Vagina (tissue), 2 donors: ENCODE measurements around the gene CNOT6. TPM values are rescaled to one million over a fixed set of nuclear protein-coding genes. Genes with fewer than 3 reads are reported as not detected.
"Not testable (repeated sequence)": the region's sequence is repeated elsewhere in the genome, so short reads cannot be mapped to it uniquely, and the experiment has no call there.

Experiments used
- DNase-seq, 2 donors: peaks; one replicate each; pipeline ENCODE4 v3.0.0-alpha.2; 2017; ENCODE audit errors: extremely low spot score in 2 of 2
- H3K27ac ChIP-seq: fragments of 200-600 bp; sonication (generic); one replicate; pipeline ENCODE4 v1.5.1; 2019
- H3K27me3 ChIP-seq: fragments of 200-600 bp; sonication (generic); one replicate; pipeline ENCODE4 v1.5.1; 2019
- H3K36me3 ChIP-seq, 2 donors: fragments of 200-600 bp; sonication (generic); one replicate each; pipeline ENCODE4 v1.5.1; 2017 to 2019
- H3K4me1 ChIP-seq: fragments of 200-600 bp; sonication (generic); one replicate; pipeline ENCODE4 v1.5.1; 2019
- H3K4me3 ChIP-seq, 2 donors: fragments of 200-600 bp; sonication (generic); 1 replicate in 1 of 2; 2 replicates in 1 of 2; pipeline ENCODE4 v1.5.1; 2016 to 2019
- H3K9me3 ChIP-seq: fragments of 200-600 bp; sonication (generic); one replicate; pipeline ENCODE4 v1.5.1; 2019
- POLR2A ChIP-seq, 2 donors: fragments of 450-650 bp; IDR thresholded peaks; one replicate each; pipeline ENCODE4 v1.6.1; 2017; ENCODE audit warnings: antibody characterized with exemption in 2 of 2, mild to moderate bottlenecking in 2 of 2, moderate library complexity in 2 of 2
- POLR2AphosphoS5 ChIP-seq, 2 donors: sonication (generic); formaldehyde crosslinking; IDR thresholded peaks; one replicate each; pipeline ENCODE4 v1.9.0; 2017; ENCODE audit warnings: antibody characterized with exemption in 2 of 2, mild to moderate bottlenecking in 2 of 2, low read depth in 1 of 2; ENCODE audit not compliant: insufficient read depth in 1 of 2
- intact Hi-C: fragments of 100-400 bp; cut with DNase I; formaldehyde crosslinking; loops from one replicate; pipeline ENCODE4 v1.15.1; 2023
- total RNA-seq: library from RNA; depleted of rRNA; stranded (reverse); fragments of >200 nt; gene quantifications from one replicate; pipeline ENCODE4 v1.2.3, GENCODE V29; 2016
- TF ChIP-seq, protein P1 (sequence below), 3 experiments: fragments of 450-650 bp in 2 of 3; fragments of 200-600 bp in 1 of 3; sonication (generic) in 1 of 3; IDR thresholded peaks; one replicate each; pipeline ENCODE4 v1.5.1; 2017 to 2019; ENCODE audit warnings: antibody characterized with exemption in 3 of 3, mild to moderate bottlenecking in 2 of 3, moderate library complexity in 2 of 3

The CNOT6 gene
- total RNA-seq, 1 donor from 2014 or later, result 21.4 TPM

DNA sequence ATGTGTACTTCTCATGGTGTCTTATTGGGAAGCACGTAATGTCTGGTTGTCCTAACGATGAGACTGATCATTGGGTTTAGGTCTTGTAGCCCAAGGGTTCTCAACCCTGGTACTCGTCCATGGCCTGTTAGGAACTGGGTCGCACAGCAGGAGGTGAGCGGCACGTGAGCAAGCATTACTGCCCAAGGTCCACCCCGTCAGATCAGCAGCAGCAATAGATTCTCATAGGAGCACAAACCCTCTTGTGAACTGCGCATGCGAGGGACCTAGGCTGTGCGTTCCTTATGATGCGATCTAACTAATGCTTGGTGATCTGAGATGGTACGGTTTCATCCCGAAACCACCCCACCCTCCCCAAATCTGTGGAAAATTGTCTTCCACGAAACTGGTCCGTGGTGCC lies 33.5 kb downstream of the CNOT6 start:
- no peak overlapping the region for H3K27ac ChIP-seq
- no peaks in the 10 kb centered on the region for H3K9me3 ChIP-seq
- TF ChIP-seq, protein P1, sequence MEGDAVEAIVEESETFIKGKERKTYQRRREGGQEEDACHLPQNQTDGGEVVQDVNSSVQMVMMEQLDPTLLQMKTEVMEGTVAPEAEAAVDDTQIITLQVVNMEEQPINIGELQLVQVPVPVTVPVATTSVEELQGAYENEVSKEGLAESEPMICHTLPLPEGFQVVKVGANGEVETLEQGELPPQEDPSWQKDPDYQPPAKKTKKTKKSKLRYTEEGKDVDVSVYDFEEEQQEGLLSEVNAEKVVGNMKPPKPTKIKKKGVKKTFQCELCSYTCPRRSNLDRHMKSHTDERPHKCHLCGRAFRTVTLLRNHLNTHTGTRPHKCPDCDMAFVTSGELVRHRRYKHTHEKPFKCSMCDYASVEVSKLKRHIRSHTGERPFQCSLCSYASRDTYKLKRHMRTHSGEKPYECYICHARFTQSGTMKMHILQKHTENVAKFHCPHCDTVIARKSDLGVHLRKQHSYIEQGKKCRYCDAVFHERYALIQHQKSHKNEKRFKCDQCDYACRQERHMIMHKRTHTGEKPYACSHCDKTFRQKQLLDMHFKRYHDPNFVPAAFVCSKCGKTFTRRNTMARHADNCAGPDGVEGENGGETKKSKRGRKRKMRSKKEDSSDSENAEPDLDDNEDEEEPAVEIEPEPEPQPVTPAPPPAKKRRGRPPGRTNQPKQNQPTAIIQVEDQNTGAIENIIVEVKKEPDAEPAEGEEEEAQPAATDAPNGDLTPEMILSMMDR (IDR thresholded peaks at IDR 0.05), result no peak
- no peak for TF ChIP-seq POLR2A (IDR thresholded peaks at IDR 0.05)
- TF ChIP-seq POLR2AphosphoS5 (IDR thresholded peaks at IDR 0.05; ENCODE audit: insufficient read depth in 1 of 2, low read depth in 1 of 2), result no peak
- no peak for DNase-seq
- H3K36me3 ChIP-seq, result peaks cover 0 to 8% of the 10 kb centered on the region in 2 donors
- H3K4me3 ChIP-seq, result no peak overlapping the region
- no peaks in the 10 kb centered on the region for H3K27me3 ChIP-seq
- peaks cover 15% of the 10 kb centered on the region for H3K4me1 ChIP-seq
- intact Hi-C loops, result no loop called here

DNA sequence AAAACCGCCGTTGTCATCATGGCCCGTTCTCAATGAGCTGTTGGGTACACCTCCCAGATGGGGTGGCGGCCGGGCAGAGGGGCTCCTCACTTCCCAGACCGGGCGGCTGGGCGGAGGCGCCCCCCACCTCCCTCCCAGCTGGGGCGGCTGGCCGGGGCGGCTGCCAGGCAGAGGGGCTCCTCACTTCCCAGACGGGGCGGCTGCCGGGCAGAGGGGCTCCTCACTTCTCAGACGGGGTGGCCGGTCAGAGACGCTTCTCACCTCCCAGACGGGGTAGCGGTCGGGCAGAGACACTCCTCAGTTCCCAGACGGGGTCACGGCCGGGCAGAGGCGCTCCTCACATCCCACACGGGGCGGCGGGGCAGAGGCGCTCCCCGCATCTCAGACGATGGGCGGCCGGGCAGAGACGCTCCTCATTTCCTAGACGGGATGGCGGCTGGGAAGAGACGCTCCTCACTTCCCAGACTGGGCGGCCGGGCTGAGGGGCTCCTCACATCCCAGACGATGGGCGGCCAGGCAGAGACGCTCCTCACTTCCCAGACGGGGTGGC lies 36.9 kb downstream of the CNOT6 start:
- H3K4me3 ChIP-seq, DNase-seq, H3K4me1 ChIP-seq, H3K27ac ChIP-seq, H3K9me3 ChIP-seq, intact Hi-C loops, H3K27me3 ChIP-seq: not testable (repeated sequence)
- peaks cover 0 to 15% of the 10 kb centered on the region in 2 donors for H3K36me3 ChIP-seq

DNA sequence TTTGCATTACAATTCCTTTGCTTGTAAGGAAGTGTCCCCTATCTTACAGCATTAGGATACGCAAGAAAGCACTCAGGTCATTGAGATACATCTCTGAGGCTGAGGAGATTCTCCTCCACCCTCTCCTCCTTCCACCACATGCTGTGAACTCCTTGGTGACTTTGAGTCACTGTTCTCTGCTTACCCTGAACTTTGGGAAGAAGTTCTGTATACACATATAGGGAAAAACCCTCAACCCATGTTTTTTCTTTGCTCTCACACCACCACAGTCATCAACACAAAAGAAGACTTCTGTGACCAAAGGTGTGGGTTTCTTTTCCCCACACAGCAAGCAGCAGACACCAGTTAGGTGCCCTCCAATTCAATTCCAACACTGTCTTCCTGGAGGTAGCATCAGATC lies 38.1 kb downstream of the CNOT6 start:
- H3K27ac ChIP-seq, result no peak overlapping the region
- intact Hi-C loops, result no loop called here
- no peak for TF ChIP-seq POLR2A (IDR thresholded peaks at IDR 0.05)
- TF ChIP-seq, protein P1 (IDR thresholded peaks at IDR 0.05), result no peak
- no peak for TF ChIP-seq POLR2AphosphoS5 (IDR thresholded peaks at IDR 0.05; ENCODE audit: insufficient read depth in 1 of 2, low read depth in 1 of 2)
- no peak overlapping the region for H3K4me3 ChIP-seq
- no peaks in the 10 kb centered on the region for H3K9me3 ChIP-seq
- DNase-seq, result no peak
- H3K36me3 ChIP-seq, result peaks cover 0 to 15% of the 10 kb centered on the region in 2 donors
- no peaks in the 10 kb centered on the region for H3K27me3 ChIP-seq
- no peaks in the 10 kb centered on the region for H3K4me1 ChIP-seq

DNA sequence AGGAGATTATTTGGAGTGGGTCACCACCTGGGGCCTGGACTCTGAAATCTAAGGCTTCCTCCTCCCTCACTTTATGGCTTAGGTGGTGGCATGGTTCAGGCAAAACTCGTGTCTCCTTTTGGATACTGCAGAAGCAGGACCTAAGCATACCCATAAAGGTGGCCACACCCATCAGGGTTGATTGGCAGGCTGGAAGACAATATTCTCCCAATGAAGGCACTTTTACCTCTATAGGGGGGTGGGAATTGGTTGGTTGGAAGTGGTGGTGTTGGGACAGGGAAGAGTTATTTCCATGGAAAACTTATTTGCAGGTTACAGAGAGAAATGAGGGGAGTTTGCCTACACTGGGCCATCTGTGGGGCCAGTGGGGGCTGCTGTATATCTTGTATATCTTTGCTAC lies 39.7 kb downstream of the CNOT6 start:
- no peaks in the 10 kb centered on the region for H3K4me1 ChIP-seq
- no peaks in the 10 kb centered on the region for H3K27me3 ChIP-seq
- DNase-seq, result no peak
- H3K36me3 ChIP-seq, result peaks cover 0 to 15% of the 10 kb centered on the region in 2 donors
- TF ChIP-seq POLR2A (IDR thresholded peaks at IDR 0.05) (no peak), POLR2AphosphoS5 (IDR thresholded peaks at IDR 0.05; ENCODE audit: insufficient read depth in 1 of 2, low read depth in 1 of 2) (no peak)
- TF ChIP-seq, protein P1 (IDR thresholded peaks at IDR 0.05), result no peak
- no peak overlapping the region for H3K4me3 ChIP-seq
- intact Hi-C loops, result no loop called here
- H3K9me3 ChIP-seq, result no peaks in the 10 kb centered on the region
- H3K27ac ChIP-seq, result no peak overlapping the region

DNA sequence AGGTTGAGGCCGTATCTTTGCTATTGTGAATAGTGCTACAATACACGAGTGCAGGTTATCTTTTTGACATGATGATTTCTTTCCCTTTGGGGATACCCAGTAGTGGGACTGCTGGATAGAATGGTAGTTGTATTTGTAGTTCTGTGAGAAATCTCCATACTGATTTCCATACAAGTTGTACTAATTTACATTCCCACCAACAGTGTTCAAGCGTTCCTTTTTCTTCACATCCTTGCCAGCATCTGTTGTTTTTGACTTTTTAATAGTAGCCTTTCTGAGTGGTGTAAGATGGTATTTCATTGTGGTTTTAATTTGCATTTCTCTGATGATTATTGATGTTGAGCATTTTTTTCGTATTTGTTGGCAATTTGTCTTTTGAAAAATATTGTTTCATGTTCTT lies 41.4 kb downstream of the CNOT6 start:
- TF ChIP-seq POLR2A (IDR thresholded peaks at IDR 0.05), result no peak
- no peak for DNase-seq
- Histone ChIP-seq H3K27ac (no peak overlapping the region), H3K4me3 (no peak overlapping the region), H3K9me3 (no peaks in the 10 kb centered on the region), H3K36me3 (peaks cover 0 to 15% of the 10 kb centered on the region in 2 donors), H3K4me1 (no peaks in the 10 kb centered on the region), H3K27me3 (no peaks in the 10 kb centered on the region)
- intact Hi-C loops, result no loop called here

DNA sequence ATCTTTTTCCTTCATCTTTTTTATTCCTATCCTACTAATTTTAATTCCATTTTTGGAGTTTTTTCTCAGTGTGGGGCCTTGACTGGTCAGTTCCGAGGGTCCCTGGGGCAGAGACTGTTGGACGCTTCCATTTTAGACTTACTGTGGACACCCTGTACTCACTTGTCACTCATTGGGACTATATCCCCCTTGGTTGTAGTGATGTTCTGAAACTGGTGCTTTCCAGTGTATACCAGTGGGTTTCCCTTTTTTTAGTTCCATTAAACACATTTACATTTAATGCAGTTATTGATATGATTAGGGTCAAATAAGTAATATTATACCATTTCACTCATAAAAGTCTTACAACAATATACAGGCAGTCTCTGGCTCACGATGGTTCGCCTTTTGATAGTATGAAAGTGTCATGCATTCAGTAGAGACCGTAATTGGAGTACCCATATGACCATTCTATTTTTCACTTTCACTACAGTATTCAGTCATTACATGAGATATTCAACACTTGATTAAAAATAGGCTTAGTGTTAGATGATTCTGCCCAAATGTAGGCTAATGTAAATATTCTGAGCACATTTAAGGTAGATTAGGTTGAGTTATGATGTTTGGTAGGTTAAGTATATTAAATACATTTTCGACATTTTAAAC lies 46.0 kb downstream of the CNOT6 start:
- Histone ChIP-seq H3K36me3 (no peaks in the 10 kb centered on the region), H3K4me3 (no peak overlapping the region), H3K27me3 (no peaks in the 10 kb centered on the region), H3K27ac (no peak overlapping the region), H3K4me1 (no peaks in the 10 kb centered on the region), H3K9me3 (no peaks in the 10 kb centered on the region)
- TF ChIP-seq POLR2AphosphoS5 (IDR thresholded peaks at IDR 0.05; ENCODE audit: insufficient read depth in 1 of 2, low read depth in 1 of 2), result no peak
- no peak for TF ChIP-seq POLR2A (IDR thresholded peaks at IDR 0.05)
- TF ChIP-seq, protein P1 (IDR thresholded peaks at IDR 0.05), result no peak
- no peak for DNase-seq
- intact Hi-C loops, result no loop called here
